GM12891 (cell line): Measurements from ENCODE around the gene UTY.

ENCODE experiments used
- POLR2A ChIP-seq: IDR thresholded peaks from 2 replicates; pipeline ENCODE4 v1.6.1; 2011; ENCODE audit warnings: low read depth, low read length, control low read depth
- TAF1 ChIP-seq: IDR thresholded peaks from 2 replicates; pipeline ENCODE4 v1.6.1; 2011; ENCODE audit warnings: low read depth, low read length, control low read depth

- TF ChIP-seq POLR2A (no peak), TAF1 (no peak)
Measured at GRCh38 chrY:13435968-13436937, 43.6 kb downstream of the UTY start.
